Epithelial cell of esophagus (primary cell): Measurements from ENCODE around the gene DPH3.

Experiments used
- DNase-seq: peaks from one replicate; pipeline ENCODE4 v3.0.0; 2010; ENCODE audit warnings: low read depth
- H3K4me3 ChIP-seq: 2 replicates; pipeline ENCODE4 v1.5.1; 2011; ENCODE audit warnings: mild to moderate bottlenecking, low read length, control low read depth
- CTCF ChIP-seq: IDR thresholded peaks from 2 replicates; pipeline ENCODE4 v1.5.1; 2011; ENCODE audit warnings: low read depth, mild to moderate bottlenecking, low read length, control low read depth, inconsistent platforms; ENCODE audit not compliant: insufficient read depth; ENCODE audit errors: missing control alignments

The DPH3 gene

DNA sequence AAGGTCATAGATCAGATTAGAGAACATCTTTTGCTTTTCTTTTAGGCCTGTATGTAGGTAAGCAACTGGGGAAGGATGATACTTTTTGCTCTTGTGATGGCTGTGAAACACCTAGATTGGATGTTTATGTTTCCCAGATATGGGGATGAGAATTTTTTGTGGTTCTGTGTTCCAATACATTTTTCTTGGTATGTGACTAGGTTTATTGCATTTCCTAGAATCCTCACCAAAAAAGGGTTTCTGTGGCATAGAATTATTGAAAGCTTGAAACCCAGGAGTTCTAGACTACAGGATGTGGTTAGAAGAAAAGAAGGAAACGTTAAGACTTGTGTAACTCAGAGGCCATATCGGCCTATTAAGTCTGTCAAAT, 26.1 kb upstream of the DPH3 start:
- DNase-seq = no peak
- no peak overlapping the region for H3K4me3 ChIP-seq
- TF ChIP-seq CTCF = no peak

GRCh38 chr3:16290007-16290826, 25.5 kb upstream of the DPH3 start:
- peak; percentile 62 for DNase-seq
- H3K4me3 ChIP-seq = no peak overlapping the region
- peak; percentile 92 for TF ChIP-seq CTCF

GRCh38 chr3:16289144-16289889, 24.6 kb upstream of the DPH3 start:
- TF ChIP-seq CTCF = no peak
- H3K4me3 ChIP-seq = no peak overlapping the region
- DNase-seq = no peak

GRCh38 chr3:16288664-16289063, 23.9 kb upstream of the DPH3 start:
- no peak overlapping the region for H3K4me3 ChIP-seq
- no peak for TF ChIP-seq CTCF
- no peak for DNase-seq

DNA sequence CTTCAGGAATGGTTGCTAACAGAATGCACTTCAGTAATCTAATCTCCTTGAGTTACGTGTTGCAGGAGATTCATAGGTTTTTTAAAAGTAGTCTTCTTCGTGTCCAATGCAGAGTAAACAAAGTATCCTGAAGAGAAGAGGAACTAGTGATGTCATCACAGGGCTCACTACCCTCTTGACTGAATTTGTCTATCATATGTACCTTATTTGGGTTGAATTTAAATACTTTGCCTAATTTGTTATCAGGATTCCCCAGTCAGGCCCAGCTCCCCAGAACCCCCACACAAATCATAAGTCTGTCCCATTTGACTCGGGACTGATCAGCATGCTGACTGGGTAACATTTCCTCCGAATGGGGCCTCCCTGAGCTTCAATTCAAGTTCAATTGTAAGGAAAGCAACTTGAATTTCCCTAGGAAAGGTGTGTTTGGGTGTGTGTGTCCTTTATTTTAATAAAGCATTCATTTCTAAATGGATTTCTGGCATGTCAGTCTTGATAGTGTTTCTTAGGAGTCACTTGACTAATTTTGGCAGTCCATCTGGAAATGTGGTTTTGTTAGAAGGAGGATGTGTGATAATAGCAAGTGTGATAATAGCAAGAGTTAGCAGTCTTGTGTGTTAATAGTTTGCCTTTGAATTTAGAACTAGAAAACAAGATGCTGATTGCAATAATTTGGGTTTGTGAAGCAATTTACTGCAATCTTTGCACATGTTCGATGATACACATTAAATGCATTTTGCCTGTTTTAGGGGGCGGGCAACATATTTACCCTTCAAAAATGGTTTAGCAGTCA, 22.2 kb upstream of the DPH3 start:
- H3K4me3 ChIP-seq = no peak overlapping the region
- no peak for TF ChIP-seq CTCF
- no peak for DNase-seq

DNA sequence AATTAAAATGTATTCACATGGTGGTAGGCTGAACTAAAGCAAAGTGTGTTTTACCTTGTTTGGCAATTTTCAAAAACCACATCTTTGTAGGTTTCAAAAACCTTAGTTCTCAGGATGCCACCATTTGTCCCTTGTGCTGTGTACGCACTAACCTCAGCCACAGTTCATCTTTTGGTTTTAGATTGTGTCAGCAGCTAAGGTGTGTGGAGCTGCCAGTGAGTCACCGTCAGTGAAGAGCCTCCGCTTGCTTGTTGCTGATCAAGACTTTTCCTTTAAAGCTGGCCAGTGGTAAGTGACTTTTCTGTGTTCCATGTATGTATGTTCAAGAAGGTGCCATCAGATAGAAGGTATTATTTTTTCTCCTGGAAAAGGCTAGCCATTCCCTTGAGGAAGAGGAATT, 21.4 kb upstream of the DPH3 start:
- peak; percentile 31 for DNase-seq
- TF ChIP-seq CTCF = no peak
- H3K4me3 ChIP-seq = no peak overlapping the region
